ENCODE results near the gene GPR156.

The GPR156 gene

GRCh38 chr3:120145542-120146285 lies 139.3 kb downstream of the GPR156 start:
- no peak overlapping the region for H3K4me3 ChIP-seq (ENCODE audit: low read depth, low read length)

GRCh38 chr3:120144267-120144666 lies 140.8 kb downstream of the GPR156 start:
- no peak overlapping the region for H3K4me3 ChIP-seq (ENCODE audit: low read depth, low read length)
- TF ChIP-seq CTCF (IDR thresholded peaks at IDR 0.05; ENCODE audit: low read depth, low read length), result no peak

More at GRCh38 chr3:120145542-120146285, 139.3 kb downstream of the GPR156 start:
- no peak for TF ChIP-seq CTCF (IDR thresholded peaks at IDR 0.05; ENCODE audit: low read depth, low read length)

GRCh38 chr3:120143676-120144075 lies 141.3 kb downstream of the GPR156 start:
- TF ChIP-seq CTCF (IDR thresholded peaks at IDR 0.05; ENCODE audit: low read depth, low read length), result no peak
- no peak overlapping the region for H3K4me3 ChIP-seq (ENCODE audit: low read depth, low read length)

- TF ChIP-seq CTCF (IDR thresholded peaks at IDR 0.05; ENCODE audit: low read depth, low read length), result no peak
- no peak overlapping the region for H3K4me3 ChIP-seq (ENCODE audit: low read depth, low read length)
Observed at GRCh38 chr3:120142236-120142635, 142.8 kb downstream of the GPR156 start.

- TF ChIP-seq CTCF (IDR thresholded peaks at IDR 0.05; ENCODE audit: low read depth, low read length), result no peak
- H3K4me3 ChIP-seq (ENCODE audit: low read depth, low read length), result no peak overlapping the region
Observed at GRCh38 chr3:120140098-120140742, 144.8 kb downstream of the GPR156 start.

- no peak overlapping the region for H3K4me3 ChIP-seq (ENCODE audit: low read depth, low read length)
- no peak for TF ChIP-seq CTCF (IDR thresholded peaks at IDR 0.05; ENCODE audit: low read depth, low read length)
Observed at GRCh38 chr3:120139140-120139539, 145.9 kb downstream of the GPR156 start.

GRCh38 chr3:120137548-120137947 lies 147.5 kb downstream of the GPR156 start:
- no peak for TF ChIP-seq CTCF (IDR thresholded peaks at IDR 0.05; ENCODE audit: low read depth, low read length)
- H3K4me3 ChIP-seq (ENCODE audit: low read depth, low read length), result no peak overlapping the region
